Keratinocyte (primary cell): ENCODE results near the gene ANO10.

Experiments
- EZH2 ChIP-seq: IDR thresholded peaks from one replicate; pipeline ENCODE4 v1.6.1; 2012; ENCODE audit warnings: inconsistent platforms, mild to moderate bottlenecking, low read length, moderate library complexity
- TF ChIP-seq, protein P1 (sequence below), 3 experiments: IDR thresholded peaks in 1 of 3; conservative IDR thresholded peaks in 1 of 3; optimal IDR thresholded peaks in 1 of 3; 2 replicates in 2 of 3; 3 replicates in 1 of 3; pipeline versions ENCODE3 to v1.5.1; 2011; ENCODE audit warnings: low read length in 3 of 3, mild to moderate bottlenecking in 3 of 3, moderate library complexity in 2 of 3, control low read depth in 1 of 3, inconsistent platforms in 1 of 3; ENCODE audit not compliant: insufficient read depth in 2 of 3; ENCODE audit errors: extremely low read depth in 1 of 3

DNA sequence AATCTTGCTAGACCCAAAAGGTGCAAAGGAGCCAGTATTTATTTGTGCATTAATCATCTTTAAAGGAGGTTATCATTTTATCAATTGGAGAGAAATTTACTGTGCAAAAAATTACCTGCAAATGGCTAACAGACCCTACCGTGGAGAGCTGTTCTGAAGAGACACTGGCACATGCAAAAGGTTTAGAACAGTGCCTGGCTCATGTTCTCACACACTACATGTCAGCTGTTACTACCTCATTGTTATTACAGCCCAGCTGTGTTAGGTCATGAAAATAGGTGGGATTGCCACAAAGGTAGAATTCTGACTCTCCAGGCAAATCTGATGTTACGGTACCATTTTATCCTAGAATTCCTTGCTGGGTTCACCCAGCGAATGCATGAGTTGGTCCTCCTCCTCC, 198.2 kb downstream of the ANO10 start:
- TF ChIP-seq, protein P1, sequence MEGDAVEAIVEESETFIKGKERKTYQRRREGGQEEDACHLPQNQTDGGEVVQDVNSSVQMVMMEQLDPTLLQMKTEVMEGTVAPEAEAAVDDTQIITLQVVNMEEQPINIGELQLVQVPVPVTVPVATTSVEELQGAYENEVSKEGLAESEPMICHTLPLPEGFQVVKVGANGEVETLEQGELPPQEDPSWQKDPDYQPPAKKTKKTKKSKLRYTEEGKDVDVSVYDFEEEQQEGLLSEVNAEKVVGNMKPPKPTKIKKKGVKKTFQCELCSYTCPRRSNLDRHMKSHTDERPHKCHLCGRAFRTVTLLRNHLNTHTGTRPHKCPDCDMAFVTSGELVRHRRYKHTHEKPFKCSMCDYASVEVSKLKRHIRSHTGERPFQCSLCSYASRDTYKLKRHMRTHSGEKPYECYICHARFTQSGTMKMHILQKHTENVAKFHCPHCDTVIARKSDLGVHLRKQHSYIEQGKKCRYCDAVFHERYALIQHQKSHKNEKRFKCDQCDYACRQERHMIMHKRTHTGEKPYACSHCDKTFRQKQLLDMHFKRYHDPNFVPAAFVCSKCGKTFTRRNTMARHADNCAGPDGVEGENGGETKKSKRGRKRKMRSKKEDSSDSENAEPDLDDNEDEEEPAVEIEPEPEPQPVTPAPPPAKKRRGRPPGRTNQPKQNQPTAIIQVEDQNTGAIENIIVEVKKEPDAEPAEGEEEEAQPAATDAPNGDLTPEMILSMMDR (optimal IDR thresholded peaks at IDR 0.05 in 1 of 3, IDR thresholded peaks at IDR 0.05 in 1 of 3, conservative IDR thresholded peaks at IDR 0.05 in 1 of 3; ENCODE audit: extremely low read depth in 1 of 3, insufficient read depth in 2 of 3, low read length in 3 of 3) = no peak
- TF ChIP-seq EZH2 = no peak
